Measurements from ENCODE around the gene RNASEH1.
A peak's percentile ranks its signal among the peaks of the same experiment; 100 is the strongest.
"Not testable (repeated sequence)": the region's sequence is repeated elsewhere in the genome, so short reads cannot be mapped to it uniquely, and the experiment has no call there.

The RNASEH1 gene

DNA sequence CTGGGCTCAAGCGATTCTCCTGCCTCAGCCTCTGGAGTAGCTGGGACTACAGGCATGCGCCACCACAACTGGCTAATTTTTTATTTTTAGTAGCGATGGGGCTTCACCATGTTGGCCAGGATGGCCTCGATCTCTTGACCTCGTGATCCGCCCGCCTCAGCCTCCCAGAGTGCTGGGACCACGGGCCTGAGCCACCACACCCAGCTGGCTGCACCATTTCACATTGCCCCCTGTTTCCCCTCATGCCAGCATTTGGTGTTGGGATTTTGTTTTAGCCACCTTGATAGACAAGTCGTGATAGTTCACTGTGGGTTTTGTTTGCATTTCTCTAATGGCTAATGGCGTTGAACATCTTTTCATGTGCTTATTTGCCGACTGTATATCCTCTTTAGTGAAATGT lies 31.0 kb upstream of the RNASEH1 start:
- no peak for DNase-seq

DNA sequence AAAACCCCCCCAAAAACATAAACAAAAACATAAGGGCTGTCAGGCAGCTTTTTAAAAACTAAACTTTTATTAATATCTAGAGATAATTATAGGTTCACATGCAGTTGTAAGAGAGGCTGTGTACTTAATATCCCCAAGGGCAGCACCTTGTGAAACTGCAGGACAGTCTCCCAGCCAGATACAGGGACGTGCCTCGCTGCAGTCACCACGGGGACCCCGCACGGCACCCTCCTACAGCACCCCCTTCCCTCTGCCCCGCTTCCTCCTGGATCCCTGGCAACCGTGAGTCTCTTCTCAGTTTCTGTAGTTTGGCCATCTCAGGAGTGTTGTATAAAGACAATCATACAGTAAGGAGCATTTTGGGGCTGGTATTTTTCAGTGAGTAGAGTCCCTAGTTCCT lies 30.0 kb upstream of the RNASEH1 start:
- DNase-seq, result no peak

- DNase-seq, result no peak
These were observed 29.3 kb upstream of the RNASEH1 start for GRCh38 chr2:3587432-3587831.

- no peak for DNase-seq
These were observed 28.9 kb upstream of the RNASEH1 start for GRCh38 chr2:3587021-3587420.

DNA sequence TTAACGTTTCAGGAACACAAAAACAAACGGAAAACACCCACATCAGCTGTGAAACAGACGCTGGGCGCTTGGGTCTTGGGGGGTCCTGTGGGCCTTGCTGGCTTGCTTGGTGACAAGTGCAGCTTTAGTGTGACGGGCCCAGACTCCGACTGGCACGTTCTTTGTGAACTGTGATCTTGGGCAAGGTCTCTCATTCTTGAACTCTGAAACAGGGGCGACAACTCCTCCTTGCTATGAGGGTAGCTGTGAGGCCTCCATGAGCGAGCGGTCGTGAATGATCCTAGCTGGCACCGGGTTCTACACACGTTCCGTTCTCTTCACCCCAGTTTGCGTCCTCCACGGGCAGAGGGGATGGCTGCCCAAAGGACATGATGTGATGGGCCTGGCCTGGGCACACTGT lies 28.1 kb upstream of the RNASEH1 start:
- DNase-seq, result no peak

- no peak for DNase-seq
These were observed 27.4 kb upstream of the RNASEH1 start for GRCh38 chr2:3585261-3586109.

GRCh38 chr2:3584608-3585260 lies 26.6 kb upstream of the RNASEH1 start:
- no peak for DNase-seq

GRCh38 chr2:3584076-3584475 lies 25.9 kb upstream of the RNASEH1 start:
- no peak for DNase-seq

- no peak for DNase-seq
These were observed 23.5 kb upstream of the RNASEH1 start for GRCh38 chr2:3581367-3582262.

GRCh38 chr2:3580449-3580848 lies 22.3 kb upstream of the RNASEH1 start:
- no peak for DNase-seq

- DNase-seq, result no peak
These were observed 20.9 kb upstream of the RNASEH1 start for GRCh38 chr2:3578987-3579386.

DNA sequence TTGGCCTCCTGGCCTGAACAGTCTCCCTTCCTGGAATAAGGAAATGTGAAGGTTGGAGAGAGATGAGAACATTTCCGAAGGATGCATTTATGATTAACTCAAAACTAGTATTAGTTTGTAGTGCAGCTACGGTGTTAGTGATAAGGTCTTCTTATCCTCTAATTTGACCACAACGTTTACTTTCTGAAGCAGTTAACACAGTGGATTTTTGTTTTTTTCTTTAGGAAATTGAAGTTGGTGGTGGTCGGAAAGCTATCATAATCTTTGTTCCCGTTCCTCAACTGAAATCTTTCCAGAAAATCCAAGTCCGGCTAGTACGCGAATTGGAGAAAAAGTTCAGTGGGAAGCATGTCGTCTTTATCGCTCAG lies 18.1 kb upstream of the RNASEH1 start:
- DNase-seq, result not testable (repeated sequence)

DNA sequence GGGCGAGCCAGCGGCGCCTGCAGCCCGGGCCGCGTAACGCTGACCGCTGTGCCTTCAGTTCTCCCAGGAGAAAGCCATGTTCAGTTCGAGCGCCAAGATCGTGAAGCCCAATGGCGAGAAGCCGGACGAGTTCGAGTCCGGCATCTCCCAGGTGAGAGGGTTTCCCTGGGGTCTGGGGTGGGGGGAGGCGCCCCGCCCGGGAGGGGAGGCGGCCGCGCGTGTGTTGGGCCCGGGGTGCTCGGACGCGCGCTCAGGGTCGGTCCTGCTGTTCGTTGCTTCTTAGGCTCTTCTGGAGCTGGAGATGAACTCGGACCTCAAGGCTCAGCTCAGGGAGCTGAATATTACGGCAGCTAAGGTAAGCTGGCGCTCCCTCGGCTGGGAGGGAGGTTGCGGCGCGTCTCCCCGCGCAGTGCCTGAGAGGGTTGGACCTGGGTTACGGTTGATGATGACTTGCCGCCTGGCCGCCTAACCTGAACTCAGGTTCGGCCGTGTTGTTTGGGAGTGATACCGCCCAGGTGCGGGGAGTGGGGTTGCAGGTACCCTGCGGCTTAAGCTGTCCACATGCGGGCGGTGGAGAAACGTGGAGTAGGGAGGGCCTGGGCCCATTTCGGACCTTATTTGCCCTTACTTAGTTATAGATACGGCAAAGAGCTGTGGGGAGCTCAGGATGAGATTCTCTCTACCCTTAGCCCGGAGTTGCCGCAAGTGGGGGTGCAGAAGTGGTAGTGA lies 17.6 kb upstream of the RNASEH1 start:
- peak; percentile 26 for DNase-seq

DNA sequence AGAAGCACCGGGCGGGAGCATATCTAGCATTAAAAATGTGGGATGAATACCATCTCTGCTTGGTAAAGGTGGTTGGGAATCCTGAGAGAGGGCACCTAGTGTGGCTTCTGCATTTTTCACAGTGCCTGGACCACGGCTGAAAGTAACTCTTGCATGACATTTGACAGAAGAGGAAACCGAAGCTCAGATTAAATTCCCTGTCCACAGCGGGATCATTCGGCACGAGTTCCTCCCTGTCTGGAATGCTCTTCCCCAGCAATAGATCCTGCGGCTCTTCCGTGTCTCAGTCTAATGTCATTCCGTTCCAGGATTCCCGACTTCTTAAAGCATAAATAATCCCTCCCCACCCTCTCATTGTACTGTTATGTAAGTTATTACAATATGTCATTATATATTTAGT lies 16.0 kb upstream of the RNASEH1 start:
- DNase-seq, result no peak

DNA sequence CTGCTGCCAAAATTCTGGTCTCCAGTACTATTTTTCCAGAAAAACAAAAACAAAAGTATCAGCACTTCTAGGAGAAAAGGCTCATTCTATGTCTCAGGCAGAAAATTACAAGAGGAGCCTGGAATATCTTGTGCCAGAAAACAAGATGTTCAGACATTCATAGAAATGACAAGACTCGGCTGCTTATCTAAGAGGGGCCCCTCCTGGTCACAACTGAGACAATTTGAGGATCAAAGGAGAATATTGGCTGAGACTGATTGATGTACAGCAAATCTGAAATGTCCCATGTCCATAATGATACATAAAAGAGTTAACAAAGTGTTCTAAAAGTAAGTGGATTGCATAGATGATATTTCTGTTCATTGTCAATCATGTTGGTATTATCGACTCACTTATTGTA lies 14.5 kb upstream of the RNASEH1 start:
- no peak for DNase-seq

DNA sequence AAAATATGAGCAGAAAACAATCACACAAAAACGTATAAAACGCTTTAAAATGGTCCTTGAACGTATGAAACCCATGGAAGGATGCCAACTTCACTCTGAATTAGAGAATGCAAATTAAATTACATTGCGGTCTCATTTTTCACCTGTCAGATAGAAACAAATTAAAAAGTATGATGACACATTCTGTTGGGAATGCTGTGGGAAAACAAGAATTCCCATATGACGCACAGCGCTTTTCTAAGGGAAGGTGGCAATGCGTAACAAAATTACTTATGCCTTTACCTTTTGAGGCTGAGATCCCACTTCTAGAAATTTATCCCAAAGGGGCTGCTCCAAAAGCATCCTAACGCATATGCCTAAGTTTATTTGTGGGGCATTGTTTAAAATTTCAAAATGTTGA lies 13.2 kb upstream of the RNASEH1 start:
- DNase-seq, result no peak

GRCh38 chr2:3569656-3570055 lies 11.5 kb upstream of the RNASEH1 start:
- DNase-seq, result not testable (repeated sequence)

DNA sequence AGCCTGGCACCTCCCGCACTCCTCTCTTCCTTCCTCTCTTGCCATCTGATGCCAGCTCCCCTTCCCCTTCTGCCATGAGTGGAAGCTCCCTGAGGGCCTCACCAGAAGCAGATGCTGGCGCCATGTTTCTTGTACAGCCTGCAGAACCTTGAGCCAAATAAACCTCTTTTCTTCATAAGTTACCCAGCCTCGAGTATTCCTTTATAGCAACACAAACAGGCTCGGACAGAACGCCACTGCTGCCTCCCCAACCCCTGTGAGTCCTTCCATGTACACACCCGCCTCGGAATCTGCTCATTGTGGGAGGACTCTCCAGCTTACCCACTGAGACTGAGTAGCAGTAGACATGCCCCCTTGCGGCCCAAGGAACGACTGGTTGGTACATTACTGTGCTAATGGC lies 8.7 kb upstream of the RNASEH1 start:
- DNase-seq, result no peak

DNA sequence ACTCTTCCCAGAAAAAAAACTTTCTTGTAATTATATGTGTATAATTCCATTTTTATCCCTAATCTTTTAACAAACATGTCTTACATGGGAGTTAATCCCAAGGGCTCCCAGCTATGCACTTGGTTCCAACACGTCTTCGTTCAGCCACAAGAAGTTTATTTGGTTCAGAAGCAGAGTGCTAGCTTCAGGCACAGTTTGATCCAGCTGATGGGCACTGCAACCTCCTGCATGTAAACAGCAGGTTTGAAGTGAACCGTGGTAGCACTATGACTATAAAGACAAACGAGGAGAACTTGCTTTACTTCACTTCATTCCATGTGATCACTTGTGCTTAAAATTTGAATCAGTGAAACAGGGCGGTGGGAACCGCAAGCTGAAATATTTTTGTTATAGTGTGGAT lies 7.0 kb upstream of the RNASEH1 start:
- no peak for DNase-seq

GRCh38 chr2:3563521-3563976 lies 5.4 kb upstream of the RNASEH1 start:
- DNase-seq, result no peak

GRCh38 chr2:3557639-3558204 lies 411 bp downstream of the RNASEH1 start:
- DNase-seq, result no peak

- DNase-seq, result no peak
These were observed 4.2 kb downstream of the RNASEH1 start for GRCh38 chr2:3553946-3554345.
